ENCODE measurements around the gene TNFAIP8. TPM values are rescaled to one million over a fixed set of nuclear protein-coding genes. Genes with fewer than 3 reads are reported as not detected.

The TNFAIP8 gene
- total RNA-seq, 1 experiment from 2014 or later, result 7.3 TPM

GRCh38 chr5:119379942-119380547 lies 24.2 kb downstream of the TNFAIP8 start:
- Histone ChIP-seq H3K27ac (ENCODE audit: insufficient read length, low read depth, low read length) (no peak overlapping the region), H4K91ac (ENCODE audit: insufficient read length, low read depth, low read length) (no peak overlapping the region), H3K18ac (ENCODE audit: insufficient read length, low read depth, low read length) (no peak overlapping the region), H2AK5ac (ENCODE audit: insufficient read length, low read length) (no peak overlapping the region), H3K23ac (ENCODE audit: insufficient read length, low read depth, low read length) (no peak overlapping the region), H3K23me2 (ENCODE audit: insufficient read length, low read depth, low read length, poor library complexity, severe bottlenecking) (no peaks in the 10 kb centered on the region), H3K79me2 (ENCODE audit: insufficient read depth, low read length) (no peaks in the 10 kb centered on the region), H2BK120ac (ENCODE audit: low read depth, low read length, poor library complexity, severe bottlenecking) (no peak overlapping the region), H4K8ac (replicated peaks; ENCODE audit: insufficient read length, low read depth, low read length) (no peak overlapping the region), H3K4ac (ENCODE audit: low read depth, low read length) (no peak overlapping the region), H3T11ph (ENCODE audit: low read length) (no peak overlapping the region), H2BK5ac (ENCODE audit: insufficient read length, low read length) (no peak overlapping the region), H3K14ac (ENCODE audit: insufficient read depth, low read length) (no peak overlapping the region), H4K5ac (ENCODE audit: insufficient read length, low read depth, low read length) (no peak overlapping the region), H3K4me2 (ENCODE audit: insufficient read depth, insufficient read length, low read length) (no peak overlapping the region), H3K27me3 (ENCODE audit: insufficient read depth, low read length) (no peaks in the 10 kb centered on the region), H3K9me3 (ENCODE audit: control insufficient read depth, low read depth, low read length) (no peaks in the 10 kb centered on the region), H3K79me1 (ENCODE audit: insufficient read depth, low read depth, low read length, poor library complexity, severe bottlenecking) (peaks cover 2% of the 10 kb centered on the region), H3K56ac (ENCODE audit: insufficient read length, low read depth, low read length) (no peak overlapping the region), H2AFZ (ENCODE audit: low read length) (no peak overlapping the region), H2BK12ac (ENCODE audit: insufficient read length, low read depth, low read length) (no peak overlapping the region), H2BK15ac (ENCODE audit: low read depth, low read length) (no peak overlapping the region), H3K9ac (ENCODE audit: extremely low read depth, insufficient read length, low read length) (no peak overlapping the region), H2BK20ac (ENCODE audit: low read depth, low read length, poor library complexity, severe bottlenecking) (no peak overlapping the region), H4K20me1 (ENCODE audit: control insufficient read depth, insufficient read depth, insufficient read length) (no peaks in the 10 kb centered on the region), H3K4me1 (ENCODE audit: insufficient read depth, low read length) (peaks cover 3% of the 10 kb centered on the region; the same call in 1 of the 2 replicates)
- WGBS (ENCODE audit: extremely low coverage, insufficient read length, low lambda C conversion rate), result no CpG with 5 or more reads among the region's 2 CpGs
- no peak overlapping the region for H3K4me3 Mint-ChIP-seq
- H3K27me3 Mint-ChIP-seq (ENCODE audit: low read depth), result no peaks in the 10 kb centered on the region
- no peaks in the 10 kb centered on the region for H3K9me3 Mint-ChIP-seq
- no peak for TF ChIP-seq CTCF (conservative IDR thresholded peaks at IDR 0.05)
- no peaks in the 10 kb centered on the region for H3K36me3 Mint-ChIP-seq (ENCODE audit: insufficient read depth in 1 of 3, low read depth in 3 of 3)
- peak overlapping the region in 1 of 3 experiments; percentile 61; a peak in 2 of 7 replicates for H3K27ac Mint-ChIP-seq
- no peak for DNase-seq
- H3K4me1 Mint-ChIP-seq, result peaks cover 14 to 18% of the 10 kb centered on the region in 2 experiments

All from H9 (cell line).